ENCODE measurements around the gene LGALS3BP.

The LGALS3BP gene

GRCh38 chr17:78974635-78975591 lies 4.8 kb downstream of the LGALS3BP start:
- DNase-seq (ENCODE audit: insufficient read length, low spot score) (no peak), FAIRE-seq (peak; percentile 81)
- TF ChIP-seq POLR2A (IDR thresholded peaks at IDR 0.05; ENCODE audit: low read depth, low read length) (no peak), TAF1 (IDR thresholded peaks at IDR 0.05; ENCODE audit: low read depth, low read length) (no peak), POLR2AphosphoS5 (IDR thresholded peaks at IDR 0.05; ENCODE audit: low read depth, low read length) (no peak), PAX5 (IDR thresholded peaks at IDR 0.05; ENCODE audit: insufficient read depth, low read length, severe bottlenecking) (no peak), POU2F2 (IDR thresholded peaks at IDR 0.05; ENCODE audit: low read depth, low read length) (no peak), SPI1 (IDR thresholded peaks at IDR 0.05; ENCODE audit: low read depth, low read length) (no peak)

DNA sequence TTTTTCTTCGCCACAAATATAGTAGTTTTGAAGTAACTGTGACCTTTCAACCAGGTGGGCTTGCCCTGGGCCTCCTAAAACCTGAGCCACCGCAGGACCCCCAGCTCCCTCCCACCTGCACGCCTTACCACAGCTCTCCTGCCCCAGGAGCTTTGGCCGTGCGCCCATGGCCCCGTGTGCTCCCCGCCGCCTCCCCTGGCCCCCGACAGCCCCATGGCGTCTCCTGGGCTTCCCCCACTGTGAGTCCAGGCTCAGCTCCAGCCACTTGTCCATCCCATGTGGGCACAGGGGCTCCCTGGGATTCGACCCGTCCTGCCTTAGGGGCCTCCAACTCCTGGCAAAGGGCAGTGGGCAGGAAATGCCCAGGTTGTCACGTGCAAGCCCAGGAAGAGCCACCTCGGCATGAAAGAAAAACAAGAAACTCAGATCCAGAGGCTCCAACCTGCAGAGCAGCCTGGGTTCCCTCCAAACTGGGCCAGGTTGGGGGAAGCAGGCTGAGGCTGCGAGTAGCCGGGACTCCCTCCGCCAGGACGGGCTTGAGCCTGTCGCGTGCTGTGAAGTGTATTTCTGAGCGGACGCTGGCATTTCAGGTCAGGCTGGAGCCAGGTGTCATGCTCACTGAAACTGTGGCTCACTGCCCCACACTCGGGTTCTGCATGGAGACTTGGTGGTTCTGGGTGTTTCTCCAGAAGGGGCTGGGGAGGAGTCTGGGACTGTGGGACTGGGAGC lies 5.8 kb downstream of the LGALS3BP start:
- no peak for DNase-seq (ENCODE audit: insufficient read length, low spot score)
- no peak for FAIRE-seq
- TF ChIP-seq POLR2AphosphoS5 (IDR thresholded peaks at IDR 0.05; ENCODE audit: low read depth, low read length) (no peak), PAX5 (IDR thresholded peaks at IDR 0.05; ENCODE audit: insufficient read depth, low read length, severe bottlenecking) (no peak), POLR2A (IDR thresholded peaks at IDR 0.05; ENCODE audit: low read depth, low read length) (no peak), SPI1 (IDR thresholded peaks at IDR 0.05; ENCODE audit: low read depth, low read length) (no peak), POU2F2 (IDR thresholded peaks at IDR 0.05; ENCODE audit: low read depth, low read length) (no peak), TAF1 (IDR thresholded peaks at IDR 0.05; ENCODE audit: low read depth, low read length) (no peak)

GRCh38 chr17:78973196-78973595 lies 6.5 kb downstream of the LGALS3BP start:
- TF ChIP-seq POLR2A (IDR thresholded peaks at IDR 0.05; ENCODE audit: low read depth, low read length) (no peak), SPI1 (IDR thresholded peaks at IDR 0.05; ENCODE audit: low read depth, low read length) (no peak), TAF1 (IDR thresholded peaks at IDR 0.05; ENCODE audit: low read depth, low read length) (no peak)
- FAIRE-seq (no peak), DNase-seq (ENCODE audit: insufficient read length, low spot score) (no peak)

- DNase-seq (ENCODE audit: insufficient read length, low spot score) (no peak), FAIRE-seq (no peak)
- TF ChIP-seq POLR2A (IDR thresholded peaks at IDR 0.05; ENCODE audit: low read depth, low read length) = no peak
- no peak for TF ChIP-seq SPI1 (IDR thresholded peaks at IDR 0.05; ENCODE audit: low read depth, low read length)
- TF ChIP-seq POLR2AphosphoS5 (IDR thresholded peaks at IDR 0.05; ENCODE audit: low read depth, low read length) = no peak
- TF ChIP-seq POU2F2 (IDR thresholded peaks at IDR 0.05; ENCODE audit: low read depth, low read length) = no peak
- no peak for TF ChIP-seq PAX5 (IDR thresholded peaks at IDR 0.05; ENCODE audit: insufficient read depth, low read length, severe bottlenecking)
- TF ChIP-seq TAF1 (IDR thresholded peaks at IDR 0.05; ENCODE audit: low read depth, low read length) = no peak
These were observed 7.1 kb downstream of the LGALS3BP start for GRCh38 chr17:78972507-78973105.

- DNase-seq (ENCODE audit: insufficient read length, low spot score) = no peak
- FAIRE-seq = no peak
- TF ChIP-seq POLR2A (IDR thresholded peaks at IDR 0.05; ENCODE audit: low read depth, low read length) = no peak
- TF ChIP-seq POU2F2 (IDR thresholded peaks at IDR 0.05; ENCODE audit: low read depth, low read length) = no peak
- TF ChIP-seq SPI1 (IDR thresholded peaks at IDR 0.05; ENCODE audit: low read depth, low read length) = no peak
- TF ChIP-seq TAF1 (IDR thresholded peaks at IDR 0.05; ENCODE audit: low read depth, low read length) = no peak
These were observed 7.8 kb downstream of the LGALS3BP start for GRCh38 chr17:78971756-78972506.

DNA sequence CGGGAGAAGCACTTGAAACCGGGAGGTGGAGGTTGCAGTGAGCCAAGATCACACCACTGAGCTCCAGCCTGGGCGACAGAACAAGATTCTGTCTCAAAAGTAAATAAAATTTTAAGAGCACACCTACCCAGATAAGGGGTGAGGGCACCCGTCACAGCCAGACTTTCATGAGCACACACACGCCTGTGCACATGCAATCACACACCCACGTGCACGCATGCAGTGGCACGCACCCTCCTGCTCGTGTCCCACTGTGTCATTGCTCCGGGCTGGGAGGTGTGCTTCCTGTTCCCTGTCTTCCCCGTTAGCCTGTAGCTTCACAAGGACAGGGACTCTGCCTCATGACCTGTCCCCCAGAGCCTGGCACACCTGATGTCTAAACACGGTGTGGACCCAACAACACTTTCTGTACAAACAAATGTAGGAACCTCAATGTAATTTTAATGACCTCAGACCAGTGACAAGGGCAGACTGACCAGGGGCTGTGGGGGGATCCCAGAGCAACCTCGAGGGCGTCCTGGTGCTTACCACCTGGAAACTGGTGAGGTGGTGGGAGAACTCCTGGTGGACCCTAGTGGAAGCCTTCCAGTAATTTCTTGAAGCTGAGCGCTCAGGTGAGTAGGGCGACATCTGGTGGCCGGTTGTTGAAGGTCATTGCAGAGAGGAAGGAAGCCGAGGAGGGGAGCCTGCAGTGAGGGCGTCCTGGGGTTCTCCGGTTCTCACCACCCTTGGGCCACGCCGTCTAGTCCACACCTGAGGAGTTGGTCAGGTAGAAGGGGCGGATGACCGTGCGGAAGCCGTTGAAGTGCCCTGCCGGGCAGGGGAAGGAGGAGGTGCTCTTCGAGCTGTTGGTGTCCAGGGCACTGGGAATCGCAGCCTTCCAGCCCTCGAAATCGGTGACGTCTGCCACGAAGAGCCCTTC lies 8.6 kb downstream of the LGALS3BP start:
- TF ChIP-seq PAX5 (IDR thresholded peaks at IDR 0.05; ENCODE audit: insufficient read depth, low read length, severe bottlenecking) (no peak), POLR2AphosphoS5 (IDR thresholded peaks at IDR 0.05; ENCODE audit: low read depth, low read length) (no peak), SPI1 (IDR thresholded peaks at IDR 0.05; ENCODE audit: low read depth, low read length) (no peak), POLR2A (IDR thresholded peaks at IDR 0.05; ENCODE audit: low read depth, low read length) (no peak), TAF1 (IDR thresholded peaks at IDR 0.05; ENCODE audit: low read depth, low read length) (no peak), POU2F2 (IDR thresholded peaks at IDR 0.05; ENCODE audit: low read depth, low read length) (no peak)
- FAIRE-seq (no peak), DNase-seq (ENCODE audit: insufficient read length, low spot score) (peak; percentile 79)

DNA sequence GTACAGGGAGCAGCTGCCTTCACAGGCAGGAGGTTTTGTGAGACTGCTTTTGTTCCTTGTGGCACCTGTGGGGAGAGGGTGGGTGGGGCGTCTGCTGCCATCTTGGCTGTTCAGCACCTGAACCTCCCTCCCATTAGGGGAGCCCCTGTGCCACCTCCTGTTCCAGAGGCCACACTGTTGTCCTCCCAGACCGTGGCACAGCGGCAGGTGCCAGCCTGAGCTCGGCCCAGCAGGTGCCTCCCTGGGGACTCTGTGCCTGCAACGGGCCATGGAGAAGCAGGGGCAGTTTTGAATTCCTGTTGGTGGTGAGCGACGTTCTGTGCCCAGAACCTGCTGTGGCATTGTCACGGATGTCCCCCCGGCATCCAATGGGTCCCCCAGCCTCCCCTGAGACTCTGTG lies 9.9 kb downstream of the LGALS3BP start:
- FAIRE-seq = no peak
- TF ChIP-seq POLR2AphosphoS5 (IDR thresholded peaks at IDR 0.05; ENCODE audit: low read depth, low read length) = no peak
- TF ChIP-seq SPI1 (IDR thresholded peaks at IDR 0.05; ENCODE audit: low read depth, low read length) = no peak
- TF ChIP-seq POLR2A (IDR thresholded peaks at IDR 0.05; ENCODE audit: low read depth, low read length) = no peak
- no peak for TF ChIP-seq PAX5 (IDR thresholded peaks at IDR 0.05; ENCODE audit: insufficient read depth, low read length, severe bottlenecking)
- TF ChIP-seq POU2F2 (IDR thresholded peaks at IDR 0.05; ENCODE audit: low read depth, low read length) = no peak
- no peak for DNase-seq (ENCODE audit: insufficient read length, low spot score)

- no peak for DNase-seq (ENCODE audit: insufficient read length, low spot score)
- no peak for FAIRE-seq
These were observed 11.9 kb downstream of the LGALS3BP start for GRCh38 chr17:78967782-78968362.

More at GRCh38 chr17:78967782-78968362, 11.9 kb downstream of the LGALS3BP start:
- no peak for TF ChIP-seq POU2F2 (IDR thresholded peaks at IDR 0.05; ENCODE audit: low read depth, low read length)
- TF ChIP-seq SPI1 (IDR thresholded peaks at IDR 0.05; ENCODE audit: low read depth, low read length) = no peak
- no peak for TF ChIP-seq PAX5 (IDR thresholded peaks at IDR 0.05; ENCODE audit: insufficient read depth, low read length, severe bottlenecking)
- TF ChIP-seq TAF1 (IDR thresholded peaks at IDR 0.05; ENCODE audit: low read depth, low read length) = no peak
- TF ChIP-seq POLR2AphosphoS5 (IDR thresholded peaks at IDR 0.05; ENCODE audit: low read depth, low read length) = no peak
- no peak for TF ChIP-seq POLR2A (IDR thresholded peaks at IDR 0.05; ENCODE audit: low read depth, low read length)

All from GM12891 (cell line).